ENCODE results near the gene PKLR.

The PKLR gene

GRCh38 chr1:155277070-155277901, 24.0 kb downstream of the PKLR start, which contains the start of gene HCN3:
HCN3 (plus strand) TSS chr1:155277463; CDS start chr1:155277591, 128 bp downstream.
- TF ChIP-seq CTCF (IDR thresholded peaks at IDR 0.05) = peak; percentile 55
- H3K4me3 ChIP-seq = peak within 1 kb of the TSS; percentile 78
- peak; percentile 98 for DNase-seq (ENCODE audit: low spot score)
- H3K27ac ChIP-seq = peak within 1 kb of the TSS; percentile 41 to 78

GRCh38 chr1:155273343-155274245, 27.6 kb downstream of the PKLR start, which contains the start of gene CLK2:
CLK2 (minus strand) TSS chr1:155273504; CDS start chr1:155270977, 2,527 bp downstream.
- H3K4me3 ChIP-seq = peak within 1 kb of the TSS; percentile 95
- peak; percentile 96 for DNase-seq (ENCODE audit: low spot score)
- no peak for TF ChIP-seq CTCF (IDR thresholded peaks at IDR 0.05)
- peak within 1 kb of the TSS; percentile 100 for H3K27ac ChIP-seq

DNA sequence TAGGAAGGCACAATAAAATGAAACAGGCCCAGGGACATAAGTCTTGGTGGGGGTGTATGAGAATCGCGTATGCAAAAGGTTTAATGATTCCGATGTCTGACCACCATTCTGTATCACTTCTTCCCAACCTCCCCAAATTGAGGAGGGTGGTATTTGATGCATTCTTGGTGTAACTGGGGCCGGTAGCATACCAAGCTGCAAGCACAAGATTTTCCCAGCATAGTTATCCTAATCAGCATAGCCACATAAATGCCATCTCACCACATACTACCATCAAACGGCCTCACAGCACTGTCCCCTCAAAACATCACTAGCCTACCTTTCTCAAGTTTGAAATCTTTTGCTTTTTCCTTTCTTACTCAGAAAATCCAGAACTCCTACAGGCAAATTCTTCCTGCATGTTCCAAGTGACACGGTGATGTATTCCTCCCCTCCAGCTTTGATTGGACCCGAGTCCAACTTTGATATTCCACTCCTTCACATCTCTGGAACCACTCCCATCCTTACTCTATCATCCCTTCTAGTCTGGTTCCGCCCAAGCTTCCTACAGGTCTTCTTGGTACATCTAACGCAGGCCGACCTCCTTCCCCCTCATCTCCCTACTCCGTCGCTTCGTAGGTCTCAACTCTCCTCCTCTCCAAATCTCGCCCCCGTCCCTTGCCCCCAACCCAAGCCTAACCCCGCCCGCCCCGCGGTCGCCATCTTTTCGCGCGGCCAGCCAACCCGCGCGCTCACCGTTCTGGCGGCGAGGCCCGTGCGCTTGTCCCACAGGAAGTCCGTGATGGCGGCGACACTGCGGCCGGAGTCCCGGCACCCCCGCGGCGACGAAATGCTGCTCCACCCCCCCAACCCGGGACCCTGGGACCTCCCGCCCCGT, 28.5 kb downstream of the PKLR start:
- no peak for TF ChIP-seq CTCF (IDR thresholded peaks at IDR 0.05)
- DNase-seq (ENCODE audit: low spot score) = no peak

DNA sequence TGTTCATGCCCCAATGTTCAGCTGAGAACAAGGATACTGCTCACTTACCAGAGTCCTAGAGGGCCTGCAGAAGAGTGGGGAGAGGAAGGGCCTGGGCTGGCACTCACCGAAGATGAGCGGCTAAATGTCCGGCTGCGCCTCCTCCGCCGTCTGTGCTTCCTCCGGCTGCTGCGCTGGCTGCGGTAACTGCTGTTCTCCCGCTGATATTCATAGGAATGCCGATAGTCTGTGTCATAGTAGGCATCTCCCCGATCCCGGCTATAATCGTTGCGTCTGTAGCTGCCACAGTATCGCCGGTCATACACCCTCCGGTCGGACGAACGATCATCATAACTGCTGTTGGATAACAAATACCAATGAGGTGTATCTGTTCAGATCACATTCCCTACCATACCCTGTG, 31.9 kb downstream of the PKLR start:
- no peak overlapping the region for H3K27ac ChIP-seq
- H3K4me3 ChIP-seq = no peak overlapping the region
- no peak for DNase-seq (ENCODE audit: low spot score)
- TF ChIP-seq CTCF (IDR thresholded peaks at IDR 0.05) = no peak

More for the DNA sequence above, 28.5 kb downstream of the PKLR start:
- H3K27ac ChIP-seq = peak overlapping the region; percentile 100
- peak overlapping the region; percentile 95 for H3K4me3 ChIP-seq

DNA sequence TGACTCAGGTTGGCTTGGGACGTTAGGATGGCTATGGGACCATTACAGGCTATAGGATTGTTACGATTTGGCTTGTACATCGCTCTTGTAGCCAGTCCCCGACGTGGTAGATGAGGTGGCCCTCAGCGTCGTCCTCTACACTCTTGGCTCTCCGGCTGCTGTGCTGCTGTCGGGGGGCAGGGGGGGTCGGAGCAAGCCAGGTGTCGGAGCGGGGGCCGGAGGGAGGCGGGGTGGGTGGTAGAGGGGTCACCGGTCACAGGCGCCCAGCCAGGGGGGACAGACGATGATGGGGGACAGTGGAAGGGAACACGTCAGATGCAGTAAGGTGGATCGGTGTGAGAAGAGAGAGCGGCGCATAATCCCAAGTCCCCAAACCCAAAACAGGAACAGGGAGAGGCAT, 32.6 kb downstream of the PKLR start:
- DNase-seq (ENCODE audit: low spot score) = no peak
- Histone ChIP-seq H3K4me3 (no peak overlapping the region), H3K27ac (no peak overlapping the region)
- no peak for TF ChIP-seq CTCF (IDR thresholded peaks at IDR 0.05)

DNA sequence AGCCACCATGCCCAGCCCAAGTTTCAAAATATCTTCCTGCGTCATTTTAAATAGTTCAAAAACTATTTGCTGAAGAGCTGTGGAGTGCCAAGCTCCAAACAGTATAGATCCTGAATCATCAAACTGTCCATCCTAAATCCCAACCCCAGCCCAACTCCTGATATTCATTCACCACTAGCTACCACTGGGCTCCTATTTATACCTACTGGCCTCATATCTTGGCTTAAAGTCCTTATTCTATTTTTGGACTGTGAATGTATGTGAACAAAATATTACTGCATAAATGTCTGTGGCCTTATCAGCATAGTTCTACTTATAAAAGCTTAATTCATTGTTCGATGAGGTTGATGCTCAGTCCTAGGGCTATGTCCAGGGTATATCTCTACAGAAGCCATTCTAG, 33.9 kb downstream of the PKLR start:
- no peak for DNase-seq (ENCODE audit: low spot score)
- H3K4me3 ChIP-seq = no peak overlapping the region
- H3K27ac ChIP-seq = no peak overlapping the region
- no peak for TF ChIP-seq CTCF (IDR thresholded peaks at IDR 0.05)
